ENCODE results near the gene TRAIP.
"Not testable (repeated sequence)": the region's sequence is repeated elsewhere in the genome, so short reads cannot be mapped to it uniquely, and the experiment has no call there.

The TRAIP gene

GRCh38 chr3:49823131-49823530 lies 33.2 kb downstream of the TRAIP start:
- not testable (repeated sequence) for DNase-seq (ENCODE audit: low read depth)

DNA sequence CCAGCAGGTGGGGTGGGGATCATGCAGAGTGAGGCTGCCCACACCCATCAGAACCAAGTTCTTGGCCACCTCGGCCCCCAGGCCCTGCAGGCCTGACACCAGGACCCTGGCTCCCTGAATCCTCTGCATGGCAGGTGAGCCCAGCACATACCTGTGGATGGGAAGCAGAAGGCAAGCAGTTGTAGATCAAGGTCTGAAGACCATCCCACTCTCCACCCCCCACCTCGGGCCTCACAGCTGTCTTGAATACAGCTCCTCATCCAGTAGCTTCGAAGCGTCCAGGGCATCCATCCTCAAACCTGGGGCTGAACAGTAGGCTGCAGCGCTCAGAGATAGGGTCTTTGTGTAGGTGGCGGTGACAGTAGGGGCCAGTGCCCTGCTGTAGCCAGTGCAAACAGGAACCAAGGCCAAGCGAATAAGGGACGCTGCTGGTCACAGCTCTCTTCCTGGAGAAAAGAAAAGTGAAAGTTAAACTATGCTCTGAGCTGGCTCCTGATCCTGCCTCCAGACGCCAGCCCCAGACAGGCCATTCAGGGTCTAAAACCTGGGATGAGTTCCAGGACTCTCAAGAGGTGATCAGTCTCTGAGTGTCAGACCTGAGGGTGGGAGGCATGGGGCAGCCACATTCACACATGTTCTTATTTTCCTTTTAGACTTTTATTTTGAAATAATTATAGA lies 42.7 kb downstream of the TRAIP start, which contains the start of gene UBA7:
TSS of gene UBA7 (minus strand) at position 457 of the 678 bp plus-strand sequence. CDS start at position 291, 166 bp downstream.
- DNase-seq (ENCODE audit: low read depth), result no peak

DNA sequence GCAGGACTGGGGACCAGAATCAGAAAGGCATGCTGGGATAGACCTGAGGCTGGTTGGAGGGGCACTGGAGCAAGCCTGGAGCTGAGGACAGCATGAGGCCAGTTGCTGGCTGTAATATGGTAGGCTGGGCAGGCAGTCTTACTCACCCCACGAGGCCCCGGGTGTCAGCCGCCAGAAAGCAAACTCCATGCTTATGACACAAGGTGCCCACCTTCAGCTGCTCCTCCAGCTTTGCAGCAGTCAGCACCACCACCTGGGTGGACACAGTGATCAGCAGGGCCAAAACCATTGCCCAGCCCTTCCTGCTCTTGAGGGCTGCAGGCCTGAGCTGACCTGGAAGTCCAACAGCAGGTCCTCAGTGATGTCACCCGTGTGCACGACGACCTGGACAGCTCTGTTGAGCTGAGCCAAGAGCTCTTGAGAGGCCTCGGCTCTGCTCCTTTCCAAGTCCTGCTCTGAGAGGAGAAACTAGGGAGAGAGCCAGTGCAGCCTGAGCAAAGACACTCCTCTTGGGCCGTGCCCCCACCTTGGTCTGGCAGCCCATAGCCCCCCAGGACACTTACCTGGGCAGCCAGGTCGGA lies 43.4 kb downstream of the TRAIP start:
- DNase-seq (ENCODE audit: low read depth), result no peak

GRCh38 chr3:49807431-49808114 lies 48.8 kb downstream of the TRAIP start:
- DNase-seq (ENCODE audit: low read depth), result no peak

DNA sequence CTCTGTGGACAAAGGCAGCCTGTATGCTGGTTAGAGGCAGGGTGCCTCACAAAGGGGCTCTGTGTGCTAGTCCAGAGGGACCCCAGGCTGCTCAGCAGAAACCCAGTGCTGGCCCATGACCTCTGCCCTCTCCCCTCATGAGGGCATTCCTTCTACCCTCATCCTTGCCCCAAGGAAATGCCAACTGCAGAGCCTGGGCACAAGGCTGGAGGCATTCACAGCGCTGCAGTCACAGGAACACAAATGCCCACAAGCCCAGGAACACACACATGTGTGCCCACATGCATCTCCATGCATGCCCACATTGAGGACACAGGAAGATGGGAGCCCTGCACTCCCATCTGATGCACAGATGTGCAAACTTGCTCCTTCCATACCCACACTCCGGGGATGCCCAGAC lies 49.5 kb downstream of the TRAIP start:
- DNase-seq (ENCODE audit: low read depth), result no peak

- DNase-seq (ENCODE audit: low read depth), result no peak
These were observed 50.3 kb downstream of the TRAIP start for GRCh38 chr3:49805897-49806701.

DNA sequence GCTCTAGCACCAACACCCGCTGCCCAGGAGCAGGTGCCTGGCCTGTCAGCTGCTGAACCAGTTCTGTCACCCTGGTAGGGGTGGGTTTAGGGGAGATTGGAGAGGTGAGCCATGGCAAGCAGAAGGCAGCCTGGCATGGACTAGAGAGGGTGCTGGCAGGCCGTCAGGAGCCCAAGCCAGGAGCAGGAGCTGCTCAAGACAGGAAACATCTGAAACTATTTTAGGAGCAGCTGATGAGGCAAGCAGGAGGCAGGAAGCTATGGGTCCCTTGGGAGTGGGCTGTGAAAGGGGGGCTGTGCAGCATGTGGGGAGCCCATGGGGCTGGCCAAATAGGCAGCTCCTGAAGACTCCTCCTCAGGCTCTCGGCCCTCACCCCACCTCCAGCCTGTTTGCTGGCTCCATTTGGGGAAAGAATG lies 51.0 kb downstream of the TRAIP start:
- DNase-seq (ENCODE audit: low read depth), result no peak

- DNase-seq (ENCODE audit: low read depth), result no peak
These were observed 52.0 kb downstream of the TRAIP start for GRCh38 chr3:49804141-49805041.

- no peak for DNase-seq (ENCODE audit: low read depth)
These were observed 52.8 kb downstream of the TRAIP start for GRCh38 chr3:49803465-49804140.

- DNase-seq (ENCODE audit: low read depth), result peak; percentile 50
These were observed 53.5 kb downstream of the TRAIP start, which contains the start of gene INKA1 for GRCh38 chr3:49802719-49803464. TSS of gene INKA1 (plus strand) at chr3:49803261. CDS start at chr3:49803393, 132 bp downstream.

GRCh38 chr3:49801160-49801559 lies 55.2 kb downstream of the TRAIP start:
- no peak for DNase-seq (ENCODE audit: low read depth)

DNA sequence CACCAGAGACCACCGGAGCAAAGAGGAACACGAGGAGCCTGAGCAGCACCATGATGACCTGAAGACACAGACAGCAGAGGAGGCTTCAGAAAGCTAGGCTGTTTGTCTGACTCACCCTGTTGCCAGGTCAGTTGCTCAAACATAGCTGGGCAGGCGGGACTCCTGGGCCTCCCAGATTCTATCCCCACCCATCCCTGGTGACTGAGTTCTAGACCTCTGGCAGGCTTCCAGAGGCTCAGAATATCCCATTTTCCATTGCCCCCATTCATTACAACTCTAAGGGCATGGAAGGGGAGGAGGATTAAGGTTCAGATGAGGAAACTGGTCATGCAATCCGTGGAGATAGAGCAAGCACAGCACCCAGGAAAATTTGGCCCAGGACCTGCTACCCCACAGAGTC lies 56.6 kb downstream of the TRAIP start, which contains the start of gene CDHR4:
TSS of gene CDHR4 (minus strand) at position 113 of the 400 bp plus-strand sequence. CDS start at position 52, 61 bp downstream.
- peak; percentile 47 for DNase-seq (ENCODE audit: low read depth)

GRCh38 chr3:49799105-49799504 lies 57.3 kb downstream of the TRAIP start:
- DNase-seq (ENCODE audit: low read depth), result no peak

DNA sequence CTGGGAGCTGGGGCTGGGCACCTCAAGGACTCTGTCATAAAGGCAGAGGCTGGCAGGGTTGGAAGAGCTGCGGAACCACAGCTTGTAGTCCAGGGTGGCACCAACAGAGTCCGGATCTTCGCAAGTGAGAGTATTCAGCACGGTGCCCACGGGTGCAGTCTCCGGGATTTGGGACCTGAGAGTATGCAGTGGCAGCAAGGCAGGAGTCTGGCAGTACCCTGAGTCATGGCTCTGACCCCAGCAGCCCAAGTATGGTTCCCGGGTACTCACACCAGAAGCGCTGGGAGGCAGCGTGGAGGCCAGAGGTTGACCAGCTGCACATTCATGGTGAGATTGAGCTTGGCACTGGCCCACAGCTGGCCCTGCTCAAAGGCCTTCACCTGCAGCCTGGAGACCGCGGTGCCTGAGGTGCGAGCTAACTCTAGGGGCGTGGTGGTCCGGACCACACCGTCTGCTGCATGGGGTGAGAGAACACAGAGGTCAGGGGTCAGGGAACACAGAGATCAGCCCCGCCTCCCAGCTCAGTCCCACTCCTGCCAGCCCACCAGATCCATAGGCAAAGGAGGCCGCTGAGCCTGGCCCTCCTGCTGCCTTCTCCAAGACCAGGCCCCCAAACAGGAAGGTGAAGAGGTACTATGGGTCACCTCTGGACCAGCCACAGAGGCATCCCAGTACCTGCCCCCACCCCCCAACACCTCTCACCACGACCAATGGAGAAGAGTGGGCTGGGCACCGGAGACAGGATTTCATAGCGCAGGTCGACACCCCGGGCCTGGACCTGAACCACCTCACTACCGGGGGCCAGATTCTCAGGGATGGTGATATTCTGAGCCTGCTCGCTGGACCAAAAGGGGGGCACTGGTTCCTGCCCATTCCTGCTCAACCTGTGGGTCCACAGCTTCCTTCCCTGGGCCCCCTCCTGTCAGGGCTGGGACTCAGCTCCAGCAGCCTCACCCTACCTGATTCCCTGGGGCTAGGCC lies 61.1 kb downstream of the TRAIP start:
- DNase-seq (ENCODE audit: low read depth), result no peak

DNA sequence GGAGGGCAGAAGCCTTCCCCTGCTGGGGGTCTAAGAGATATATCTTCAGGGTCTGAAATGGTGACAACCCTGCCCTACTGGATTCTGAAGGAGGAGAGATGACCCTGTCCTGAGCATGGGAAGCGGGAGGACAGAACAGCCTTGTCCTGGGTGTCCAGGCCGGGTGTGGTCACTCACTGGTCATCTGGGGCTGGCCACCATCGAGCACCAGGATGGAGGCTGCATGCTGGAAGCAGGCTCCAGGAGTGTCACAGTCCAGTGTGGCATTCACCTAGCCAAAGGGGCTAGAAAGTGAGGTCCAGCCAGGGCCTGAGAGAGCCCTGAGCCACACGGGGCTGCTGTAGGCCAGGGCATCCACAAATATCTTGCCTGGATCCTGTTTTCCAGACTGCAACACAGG lies 61.9 kb downstream of the TRAIP start:
- no peak for DNase-seq (ENCODE audit: low read depth)

GRCh38 chr3:49793486-49794085 lies 62.8 kb downstream of the TRAIP start:
- DNase-seq (ENCODE audit: low read depth), result no peak

- DNase-seq (ENCODE audit: low read depth), result no peak
These were observed 63.8 kb downstream of the TRAIP start for GRCh38 chr3:49792371-49793150.

All from HS-27A (cell line).